Stimulated activated CD4-positive, alpha-beta T cell treated with anti-CD3 and anti-CD28 coated beads, Interleukin-2, amount 100 ng/mL, for 48 hours (primary cell): ENCODE data around the gene DAB1.

Experiments
- DNase-seq, 2 donors: peaks; one replicate each; pipeline ENCODE4 v3.0.0-alpha.2; 2020

The DAB1 gene

DNA sequence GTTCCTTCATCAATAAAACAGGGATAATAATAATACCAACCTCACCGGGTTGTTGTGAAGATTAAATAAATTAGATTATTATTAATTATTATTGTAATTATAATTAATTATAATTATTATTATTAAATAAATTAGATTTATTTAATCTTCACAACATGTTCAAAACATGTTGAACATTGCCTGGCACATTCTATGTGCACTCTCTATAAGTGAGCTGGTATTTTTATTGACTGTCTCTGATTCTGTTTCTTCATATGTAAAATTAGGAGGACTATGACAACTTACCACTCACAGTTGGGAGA, 457.2 kb downstream of the DAB1 start:
- no peak for DNase-seq

DNA sequence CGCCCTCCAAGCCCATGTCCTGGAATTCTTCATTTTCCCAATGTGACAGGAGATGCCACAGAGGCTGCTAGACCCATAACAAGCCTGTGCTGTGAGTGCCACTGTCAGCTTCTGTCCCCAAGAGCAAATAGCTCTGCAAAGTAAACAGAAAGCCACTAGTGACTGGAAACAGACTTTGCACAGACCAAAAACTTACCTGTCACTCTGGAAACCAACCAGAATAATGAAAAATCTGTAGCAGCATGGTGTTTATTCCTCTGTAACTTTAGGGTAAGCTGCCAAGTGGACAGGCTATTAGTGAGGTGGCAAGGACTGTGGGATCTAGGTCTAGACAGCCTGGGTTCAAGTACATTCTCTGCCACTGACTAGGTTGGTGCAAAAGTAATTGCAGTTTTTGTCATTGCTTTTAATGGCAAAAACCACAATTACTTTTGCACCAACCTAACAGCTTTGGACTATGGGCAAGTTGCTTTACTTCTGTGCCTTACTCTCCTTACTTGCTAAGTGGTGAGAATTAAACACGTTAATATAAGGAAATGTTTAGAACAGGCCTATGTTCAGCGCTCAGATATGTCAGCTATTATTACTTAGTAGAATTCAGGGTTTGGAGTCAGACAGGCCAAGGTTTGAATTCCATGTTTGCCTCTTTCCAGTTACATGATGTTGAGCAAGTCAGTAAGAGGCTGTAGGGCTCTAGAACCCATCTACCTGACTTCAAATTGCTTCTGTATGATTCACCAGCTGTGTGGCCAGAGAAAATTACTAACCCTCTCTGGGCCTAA, 457.8 kb downstream of the DAB1 start, which contains the start of gene C8B:
Gene C8B (minus strand): TSS at position 100 of the 782 bp plus-strand sequence. CDS start 67 bp downstream, at position 33.
- no peak for DNase-seq

DNA sequence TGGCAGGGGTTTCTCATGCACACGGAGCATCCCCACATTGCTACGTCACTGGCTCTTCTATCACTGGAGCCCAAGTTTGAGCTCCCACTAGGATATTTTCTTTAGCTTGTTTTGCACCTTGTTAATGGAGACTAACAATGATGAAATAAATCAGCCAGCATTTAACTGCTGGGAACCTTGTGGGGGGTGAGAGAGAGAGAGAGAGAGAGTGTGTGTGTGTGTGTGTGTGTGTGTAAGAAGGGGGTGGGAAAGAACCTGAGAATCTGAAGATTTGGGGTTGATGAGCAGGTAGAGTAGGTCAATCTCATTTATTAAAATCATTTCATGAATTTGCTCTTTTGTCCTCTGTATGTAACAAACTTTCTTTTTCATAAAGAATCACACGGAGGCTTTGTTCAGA, 458.7 kb downstream of the DAB1 start:
- no peak for DNase-seq

DNA sequence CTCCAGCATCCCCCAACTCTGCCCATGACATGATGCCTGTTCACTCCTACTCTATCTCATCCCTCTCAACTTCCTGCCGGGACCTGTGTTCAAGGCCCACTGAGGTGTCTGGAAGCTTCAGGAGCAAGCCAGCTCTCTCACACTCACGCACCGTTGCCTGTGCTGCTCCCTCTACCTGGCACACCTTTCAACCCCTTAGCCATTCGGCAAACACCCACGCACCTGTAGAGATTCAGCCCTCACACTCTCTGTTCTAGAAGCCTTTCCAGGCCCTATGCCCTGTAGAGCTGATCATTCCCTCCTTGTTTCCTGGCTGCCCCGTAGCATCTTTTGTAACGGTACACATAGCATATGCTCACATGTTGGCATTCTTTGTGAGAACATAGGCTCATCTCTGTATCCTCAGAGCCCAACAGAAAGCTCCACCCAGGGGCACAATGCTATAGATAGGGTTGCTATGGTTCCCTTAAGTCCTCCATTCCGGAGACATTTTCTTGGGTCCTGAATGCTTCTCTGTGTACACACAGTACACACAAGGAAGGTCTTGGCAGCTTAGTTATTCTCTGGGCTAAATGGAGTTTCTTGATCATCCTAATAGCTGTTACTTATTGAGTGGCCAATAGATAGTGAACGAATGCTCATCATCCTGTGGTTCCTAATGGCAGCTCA, 459.4 kb downstream of the DAB1 start:
- DNase-seq, result no peak

DNA sequence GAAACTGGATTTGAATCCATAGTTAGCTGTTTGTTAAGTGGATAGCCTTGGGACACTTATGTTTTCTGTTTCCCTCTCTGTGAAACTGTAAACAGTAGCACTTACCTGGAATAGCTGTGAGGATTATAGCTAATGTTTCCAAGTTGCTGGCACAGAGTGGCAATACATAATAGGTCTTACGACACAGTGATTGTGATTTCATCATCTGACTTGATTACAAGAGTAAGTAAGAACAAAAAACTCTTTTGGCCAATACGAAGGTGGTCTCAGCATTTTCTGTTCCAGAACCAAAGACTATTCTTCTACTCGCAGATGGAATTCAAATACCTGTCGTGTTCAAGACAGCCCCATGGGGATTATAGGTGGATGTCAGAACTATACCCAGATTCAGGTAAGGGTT, 460.2 kb downstream of the DAB1 start:
- DNase-seq, result no peak

DNA sequence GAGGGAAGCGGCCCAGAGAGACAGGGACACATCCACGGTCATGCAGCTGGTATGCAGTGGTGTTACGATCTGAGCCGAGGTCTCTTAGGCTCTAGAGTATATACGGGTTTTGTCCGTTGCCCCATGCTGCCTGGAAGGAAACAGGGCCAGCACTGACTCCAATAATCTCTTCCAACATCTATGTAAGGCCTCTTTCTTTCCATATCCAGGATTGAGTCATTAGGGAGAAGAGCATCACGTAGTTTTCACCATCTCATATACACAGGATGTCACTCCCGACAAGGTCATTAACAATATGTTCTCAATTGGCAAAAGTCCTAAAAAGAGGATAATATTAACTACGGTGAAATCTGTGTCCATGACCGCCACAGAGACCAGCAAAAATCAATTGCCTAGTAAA, 462.4 kb downstream of the DAB1 start:
- no peak for DNase-seq

DNA sequence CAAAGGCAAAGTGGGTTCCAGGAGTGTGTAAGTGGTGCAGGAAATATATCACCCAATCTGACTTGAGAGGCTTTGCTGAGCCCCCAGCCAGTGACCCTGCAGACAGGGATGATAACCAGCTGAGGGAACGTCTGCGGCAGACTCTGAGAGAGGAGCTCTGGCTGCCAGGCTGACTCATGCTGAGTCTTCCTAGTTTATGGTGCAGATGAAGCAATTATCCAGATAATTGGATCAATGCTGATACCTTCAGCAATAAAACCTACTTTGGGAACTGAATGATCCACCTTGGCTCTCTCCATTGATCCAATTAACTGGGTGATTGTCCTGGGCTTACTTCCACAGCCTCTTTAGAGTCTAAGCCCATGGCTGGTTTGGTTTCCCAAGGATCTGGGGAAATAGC, 465.3 kb downstream of the DAB1 start:
- DNase-seq, result no peak

DNA sequence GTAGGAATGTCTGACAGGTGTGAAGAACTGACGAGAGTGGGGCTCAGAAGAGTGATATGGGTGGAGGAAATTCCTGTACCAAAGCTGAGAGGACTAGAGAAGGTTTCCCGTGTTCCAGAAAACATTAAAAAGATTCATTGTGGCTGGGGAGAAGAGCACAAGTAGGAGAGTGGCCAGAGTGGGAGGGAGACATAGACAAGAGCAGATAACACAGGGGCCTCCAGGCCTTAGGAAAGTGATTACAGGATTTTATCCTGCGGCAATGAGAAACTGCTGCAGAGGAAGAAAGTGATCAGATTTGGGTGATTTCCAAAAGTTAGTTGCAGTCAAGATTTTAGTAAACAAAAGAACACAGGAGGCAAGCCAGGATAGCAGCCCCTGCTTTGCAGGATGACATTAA, 465.9 kb downstream of the DAB1 start:
- DNase-seq, result no peak

DNA sequence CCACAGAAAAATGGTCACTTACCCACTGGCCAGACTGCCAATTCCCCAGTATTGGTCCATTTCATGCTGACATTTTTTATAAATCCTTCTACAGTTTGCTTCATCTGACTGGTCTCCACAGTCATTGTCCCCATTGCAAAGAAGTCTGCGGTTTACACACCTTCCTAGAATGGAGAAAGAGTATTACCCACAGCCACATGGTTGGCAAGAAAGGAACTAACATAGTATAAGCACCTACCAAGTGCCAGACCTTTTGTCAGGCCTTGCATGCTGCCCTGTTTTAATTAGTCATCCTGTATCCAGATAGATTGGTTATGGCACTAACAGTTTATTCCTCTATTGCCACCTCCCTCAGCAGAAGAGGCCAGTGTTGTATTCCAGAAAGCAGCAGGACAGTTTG, 469.2 kb downstream of the DAB1 start:
- DNase-seq, result no peak

DNA sequence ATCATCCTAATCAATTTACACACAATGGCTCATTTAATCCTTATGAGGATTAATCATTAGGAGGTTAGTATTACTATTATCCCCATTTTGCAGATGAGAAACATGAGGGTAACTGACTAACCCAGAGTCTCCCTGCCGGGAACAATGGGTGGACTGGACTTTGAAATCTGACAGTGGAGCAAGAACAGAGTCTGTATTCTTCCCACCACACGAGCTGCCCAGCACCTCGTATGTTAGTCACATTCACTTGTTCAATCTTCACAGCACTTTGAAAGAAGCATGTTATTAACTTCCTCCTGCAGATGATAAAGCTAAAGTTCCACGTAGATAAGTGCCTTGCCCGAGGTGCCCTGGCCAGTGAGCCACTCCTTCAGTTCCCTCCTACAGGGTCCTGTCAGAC, 470.5 kb downstream of the DAB1 start:
- DNase-seq, result no peak

DNA sequence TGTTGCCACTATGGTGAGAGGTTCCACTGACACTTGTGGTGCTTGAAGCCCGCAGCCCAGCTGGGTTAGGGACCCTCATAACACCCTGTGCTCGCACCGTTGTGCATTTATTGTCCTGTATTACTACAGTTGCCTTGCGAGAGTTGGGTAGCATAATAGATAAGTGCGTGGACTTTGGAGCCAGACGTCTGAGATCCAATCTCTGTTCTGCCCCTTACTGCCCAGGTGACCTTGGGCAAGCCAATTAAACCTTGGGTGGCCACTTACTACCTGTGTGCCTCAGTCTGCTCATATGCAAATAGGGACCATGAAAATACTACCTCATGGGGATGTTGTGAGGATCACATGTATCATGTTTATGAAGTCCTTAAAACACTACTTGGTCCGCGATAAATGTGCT, 471.4 kb downstream of the DAB1 start:
- DNase-seq, result no peak

DNA sequence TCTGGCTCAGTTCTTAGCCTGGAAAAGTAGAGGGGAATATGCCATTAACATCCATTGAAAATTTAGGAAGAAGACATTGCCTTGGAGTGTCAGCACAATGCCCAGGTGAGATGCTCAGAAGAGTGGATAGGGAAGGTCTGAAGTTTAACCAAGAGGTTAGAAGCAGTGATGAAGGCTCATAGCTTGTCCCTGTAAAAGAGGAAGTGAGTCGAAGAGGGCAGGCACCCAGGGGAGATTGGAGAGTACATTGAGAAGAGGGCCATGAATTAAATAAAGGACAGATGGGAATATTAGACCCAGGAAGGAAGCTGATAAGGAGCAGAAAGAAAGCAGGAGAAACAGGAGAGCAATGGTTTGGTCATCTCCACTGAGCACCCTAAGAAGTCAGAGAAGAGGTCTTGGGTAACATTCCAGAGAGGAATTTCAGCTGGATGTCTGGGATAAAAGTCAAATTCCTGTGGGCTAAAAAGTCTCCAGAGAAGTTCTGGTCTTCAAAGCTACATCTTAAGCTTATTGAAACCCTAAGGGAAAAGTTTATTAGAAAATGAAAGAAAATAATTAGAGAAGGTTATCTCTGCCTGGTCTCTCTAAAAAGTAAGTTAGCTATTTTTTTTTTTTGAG, 475.3 kb downstream of the DAB1 start:
- no peak for DNase-seq
